HepG2 (cell line): ENCODE data around the gene ETNK1. TPM values are rescaled to one million over a fixed set of nuclear protein-coding genes. Genes with fewer than 3 reads are reported as not detected.

Experiments
- ATAC-seq: fragments of 200-7000 bp; cut with Tn5 transposase; 3 replicates; pipeline ENCODE4 v1.9.1; 2020; ENCODE audit warnings: mild to moderate bottlenecking, moderate library complexity
- BruUV-seq: library from RNA; stranded (reverse); fragments of 400-500 nt; replicated peaks from 2 replicates; lab custom pipeline; 2021; lab: Mats Ljungman, UMichigan
- CTCF ChIA-PET: fragments of 300-600 bp; formaldehyde crosslinking; extraction: SDS; loops from one replicate; lab custom pipeline; 2021; ENCODE audit warnings: low total read pairs, inconsistent platforms, low intra/inter-chr PET ratio; lab: Yijun Ruan, JAX
- POLR2A ChIA-PET: fragments of 350-600 bp; sonication (Branson Sonifier 250); formaldehyde crosslinking; loops from one replicate; lab custom pipeline; 2020; ENCODE audit warnings: antibody characterized with exemption, inconsistent platforms; lab: Yijun Ruan, JAX
- DNase-seq: peaks from one replicate; pipeline ENCODE4 v3.0.0-alpha.2; 2015; ENCODE audit warnings: low spot score
- FAIRE-seq: peaks from 3 replicates; lab custom pipeline; 2011; peaks lifted over from hg19 to GRCh38; lab: Jason Lieb, UNC
- H2AFZ ChIP-seq: one replicate; pipeline ENCODE4 v1.6.1; 2011; ENCODE audit warnings: low read length, inconsistent platforms
- H3K27ac ChIP-seq: fragments of 300-600 bp; 3 replicates; pipeline ENCODE4 v1.8.0; 2011; ENCODE audit warnings: mixed run types, mild to moderate bottlenecking, mixed read lengths, low read length, inconsistent platforms; ENCODE audit not compliant: insufficient read depth; ENCODE audit errors: extremely low read length
- H3K27me3 ChIP-seq, 2 experiments: fragments of 200-600 bp in 1 of 2; 2 replicates in 1 of 2; 3 replicates in 1 of 2; pipeline versions ENCODE4 v1.6.0 to v1.8.0; 2011; ENCODE audit warnings: low read length in 2 of 2, mild to moderate bottlenecking in 2 of 2, moderate library complexity in 2 of 2, inconsistent platforms in 1 of 2; ENCODE audit not compliant: insufficient read depth in 2 of 2, control insufficient read depth in 1 of 2
- H3K36me3 ChIP-seq, 2 experiments: fragments of 200-600 bp in 1 of 2; replicated peaks in 1 of 2; 2 replicates in 1 of 2; 3 replicates in 1 of 2; pipeline versions ENCODE4 v1.5.1 to v1.8.0; 2011; ENCODE audit warnings: low read length in 2 of 2, inconsistent platforms in 1 of 2; ENCODE audit not compliant: insufficient read depth in 2 of 2, control insufficient read depth in 1 of 2
- H3K4me1 ChIP-seq: 2 replicates; pipeline ENCODE4 v1.5.1; 2012; ENCODE audit warnings: low read length, inconsistent platforms; ENCODE audit not compliant: insufficient read depth
- H3K4me2 ChIP-seq: 2 replicates; pipeline ENCODE4 v1.6.0; 2011; ENCODE audit warnings: low read depth, low read length, inconsistent platforms
- H3K4me3 ChIP-seq, 3 experiments: fragments of 200-600 bp in 1 of 3; sonication (generic), shearing (Covaris generic) in 1 of 3; replicated peaks in 1 of 3; 2 replicates each; pipeline ENCODE4 v1.5.1; 2011 to 2016; ENCODE audit warnings: low read length in 3 of 3, inconsistent platforms in 2 of 3, low read depth in 2 of 3, mild to moderate bottlenecking in 2 of 3, control low read depth in 1 of 3, mixed read lengths in 1 of 3; ENCODE audit not compliant: insufficient read depth in 1 of 3
- H3K79me2 ChIP-seq: one replicate; pipeline ENCODE4 v1.6.1; 2011; ENCODE audit warnings: low read length, inconsistent platforms; ENCODE audit not compliant: insufficient read depth
- H3K9ac ChIP-seq: 2 replicates; pipeline ENCODE4 v1.6.0; 2011; ENCODE audit warnings: mild to moderate bottlenecking, low read depth, low read length, inconsistent platforms; ENCODE audit not compliant: insufficient read depth
- H3K9me3 ChIP-seq: 2 replicates; pipeline ENCODE4 v1.5.1; 2012; ENCODE audit warnings: mild to moderate bottlenecking, low read length
- H4K20me1 ChIP-seq: 2 replicates; pipeline ENCODE4 v1.6.0; 2011; ENCODE audit warnings: inconsistent platforms, mild to moderate bottlenecking, low read length, moderate library complexity; ENCODE audit not compliant: insufficient read depth
- CBX5 ChIP-seq: sonication (generic); formaldehyde crosslinking; IDR thresholded peaks from 2 replicates; pipeline ENCODE4 v1.4.0; 2020; ENCODE audit warnings: missing genetic modification reagents, borderline replicate concordance
- MTA1 ChIP-seq: sonication (generic); formaldehyde crosslinking; IDR thresholded peaks from 2 replicates; pipeline ENCODE4 v1.4.0; 2020; ENCODE audit warnings: missing genetic modification reagents, mild to moderate bottlenecking, borderline replicate concordance
- PCBP2 ChIP-seq: fragments of 200-400 bp; formaldehyde crosslinking; optimal IDR thresholded peaks from 2 replicates; pipeline ENCODE3; 2018; ENCODE audit warnings: low read length, low read depth; ENCODE audit not compliant: poor library complexity, severe bottlenecking
- RBAK ChIP-seq: sonication (generic); formaldehyde crosslinking; IDR thresholded peaks from 2 replicates; pipeline ENCODE4 v1.5.1; 2020; ENCODE audit warnings: mild to moderate bottlenecking, missing genetic modification reagents
- SAP130 ChIP-seq: IDR thresholded peaks from 2 replicates; pipeline ENCODE4 v1.6.1; 2016; ENCODE audit warnings: low read depth
- WGBS: methylation state at CpG from one replicate; pipeline ENCODE4 v1.1.6; 2017; ENCODE audit warnings: low lambda C conversion rate; 5-methylcytosine and 5-hydroxymethylcytosine counted together
- in situ Hi-C: cut with HindIII; loops from 2 replicates; pipeline ENCODE4 v1.10.0; 2017; ENCODE audit warnings: low pct_unique_long_range_greater_than_20kb; ENCODE audit not compliant: extremely low pct_ligation_motif_present
- intact Hi-C: fragments of 100-400 bp; cut with micrococcal nuclease; formaldehyde crosslinking; loops from one replicate; pipeline ENCODE4 v1.10.0; 2022; ENCODE audit not compliant: unreplicated experiment
- polyA plus RNA-seq, 8 experiments: library from polyadenylated mRNA; depleted of rRNA in 3 of 8; stranded (reverse) in 7 of 8; unstranded in 1 of 8; fragments of >200 nt; fragmentation: Illumina TruSeq in 4 of 8; extraction: Trizol in 4 of 8; gene quantifications; 2 replicates each; pipeline versions ENCODE4 v1.2.1 to v1.2.3, GENCODE V29; 2011 to 2016; ENCODE audit warnings: low read depth in 4 of 8, missing spikeins in 1 of 8, mixed read lengths in 1 of 8; ENCODE audit not compliant: insufficient read depth in 1 of 8
- total RNA-seq, 5 experiments: library from RNA; depleted of rRNA; stranded (reverse); fragments of >200 nt; fragmentation: Illumina TruSeq; extraction: Trizol; gene quantifications; 2 replicates each; pipeline ENCODE4 v1.2.3, GENCODE V29; 2016; ENCODE audit warnings: low read depth in 1 of 5
- TF ChIP-seq, protein P1 (sequence below): sonication (generic); formaldehyde crosslinking; IDR thresholded peaks from 2 replicates; pipeline ENCODE4 v1.4.0; 2020; ENCODE audit warnings: missing genetic modification reagents
- TF ChIP-seq, protein P2 (sequence below): IDR thresholded peaks from 2 replicates; pipeline ENCODE4 v1.6.1; 2018; ENCODE audit warnings: missing genetic modification reagents, mild to moderate bottlenecking, missing compliant biosample characterization
- TF ChIP-seq, protein P3 (sequence below): sonication (generic); formaldehyde crosslinking; IDR thresholded peaks from 2 replicates; pipeline ENCODE4 v1.5.0; 2020; ENCODE audit warnings: missing genetic modification reagents
- TF ChIP-seq, protein P4 (sequence below): sonication (generic); formaldehyde crosslinking; IDR thresholded peaks from 2 replicates; pipeline ENCODE4 v1.5.0; 2020; ENCODE audit warnings: mild to moderate bottlenecking, missing genetic modification reagents, moderate library complexity

Gene ETNK1
- total and polyA plus RNA-seq, 2 of the 13 experiments (the other 11 are each of a cell fraction or from before 2014, with no cell fraction given) = 14.4 to 55.7 TPM

- Histone ChIP-seq H4K20me1 (peaks cover 14% of the 10 kb centered on the region; the same call in 1 of the 2 replicates), H3K79me2 (peaks cover 60% of the 10 kb centered on the region), H3K4me3 (peak overlapping the region; percentile 26 to 86 (median 69); a peak in 5 of 6 replicates), H3K9ac (peak overlapping the region; percentile 91), H3K4me1 (peaks cover 32% of the 10 kb centered on the region), H2AFZ (no peak overlapping the region), H3K4me2 (peak overlapping the region; percentile 83), H3K27ac (no peak overlapping the region), H3K9me3 (no peaks in the 10 kb centered on the region), H3K36me3 (no peaks in the 10 kb centered on the region), H3K27me3 (no peaks in the 10 kb centered on the region; a peak in 2 of 5 replicates)
- FAIRE-seq = no peak
- POLR2A ChIA-PET = interaction anchor here (1.0 kb wide), 1 partner anchor 83 kb away, joined by 3 read pairs; the partner anchor contains the start of gene C2CD5
- no peak for DNase-seq
- intact Hi-C loops (no loop called here), in situ Hi-C loops (loop anchor here (5.0 kb wide), 1 partner anchor 85 kb away; the partner anchor contains the start of gene C2CD5)
- BruUV-seq = no TSS peak
- no peak for ATAC-seq
- TF ChIP-seq CBX5 (CRISPR knock-in tag) (no peak), SAP130 (CRISPR knock-in tag) (peak; percentile 28; the same call in 1 of the 2 replicates)
- CTCF ChIA-PET = no interaction called here
- 57% methylated on average over 2 of the region's 2 CpGs for WGBS
Measured at GRCh38 chr12:22627371-22627770, 2.4 kb downstream of the ETNK1 start.

GRCh38 chr12:22628228-22628627 is 3.3 kb downstream of the ETNK1 start:
- Histone ChIP-seq H4K20me1 (peaks cover 14% of the 10 kb centered on the region; the same call in 1 of the 2 replicates), H3K27ac (no peak overlapping the region), H3K9me3 (no peaks in the 10 kb centered on the region), H3K27me3 (no peaks in the 10 kb centered on the region; a peak in 1 of 5 replicates), H3K36me3 (peaks cover 0 to 5% of the 10 kb centered on the region in 2 experiments; a peak in 3 of 5 replicates), H3K4me2 (peak overlapping the region; percentile 83), H3K4me1 (peaks cover 32% of the 10 kb centered on the region), H2AFZ (no peak overlapping the region), H3K9ac (peak overlapping the region; percentile 40; the same call in 1 of the 2 replicates), H3K79me2 (peaks cover 69% of the 10 kb centered on the region), H3K4me3 (peak overlapping the region in 2 of 3 experiments; percentile 69 to 86; a peak in 4 of 6 replicates)
- ChIA-PET POLR2A (interaction anchor here (1.0 kb wide), 1 partner anchor 84 kb away, joined by 3 read pairs; the partner anchor contains the start of gene C2CD5), CTCF (no interaction called here)
- DNase-seq (no peak), ATAC-seq (no peak), FAIRE-seq (no peak)
- no TSS peak for BruUV-seq
- in situ Hi-C loops (loop anchor here (5.0 kb wide), 1 partner anchor 86 kb away; the partner anchor contains the start of gene C2CD5), intact Hi-C loops (no loop called here)
- 66% methylated on average over 4 of the region's 4 CpGs for WGBS
- TF ChIP-seq RBAK (CRISPR knock-in tag) (no peak), PCBP2 (no peak), MTA1 (CRISPR knock-in tag) (no peak)
- TF ChIP-seq, protein P1, sequence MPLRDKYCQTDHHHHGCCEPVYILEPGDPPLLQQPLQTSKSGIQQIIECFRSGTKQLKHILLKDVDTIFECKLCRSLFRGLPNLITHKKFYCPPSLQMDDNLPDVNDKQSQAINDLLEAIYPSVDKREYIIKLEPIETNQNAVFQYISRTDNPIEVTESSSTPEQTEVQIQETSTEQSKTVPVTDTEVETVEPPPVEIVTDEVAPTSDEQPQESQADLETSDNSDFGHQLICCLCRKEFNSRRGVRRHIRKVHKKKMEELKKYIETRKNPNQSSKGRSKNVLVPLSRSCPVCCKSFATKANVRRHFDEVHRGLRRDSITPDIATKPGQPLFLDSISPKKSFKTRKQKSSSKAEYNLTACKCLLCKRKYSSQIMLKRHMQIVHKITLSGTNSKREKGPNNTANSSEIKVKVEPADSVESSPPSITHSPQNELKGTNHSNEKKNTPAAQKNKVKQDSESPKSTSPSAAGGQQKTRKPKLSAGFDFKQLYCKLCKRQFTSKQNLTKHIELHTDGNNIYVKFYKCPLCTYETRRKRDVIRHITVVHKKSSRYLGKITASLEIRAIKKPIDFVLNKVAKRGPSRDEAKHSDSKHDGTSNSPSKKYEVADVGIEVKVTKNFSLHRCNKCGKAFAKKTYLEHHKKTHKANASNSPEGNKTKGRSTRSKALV = no peak
- TF ChIP-seq, protein P2, sequence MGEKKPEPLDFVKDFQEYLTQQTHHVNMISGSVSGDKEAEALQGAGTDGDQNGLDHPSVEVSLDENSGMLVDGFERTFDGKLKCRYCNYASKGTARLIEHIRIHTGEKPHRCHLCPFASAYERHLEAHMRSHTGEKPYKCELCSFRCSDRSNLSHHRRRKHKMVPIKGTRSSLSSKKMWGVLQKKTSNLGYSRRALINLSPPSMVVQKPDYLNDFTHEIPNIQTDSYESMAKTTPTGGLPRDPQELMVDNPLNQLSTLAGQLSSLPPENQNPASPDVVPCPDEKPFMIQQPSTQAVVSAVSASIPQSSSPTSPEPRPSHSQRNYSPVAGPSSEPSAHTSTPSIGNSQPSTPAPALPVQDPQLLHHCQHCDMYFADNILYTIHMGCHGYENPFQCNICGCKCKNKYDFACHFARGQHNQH (CRISPR knock-in tag) = no peak
- TF ChIP-seq, protein P3, sequence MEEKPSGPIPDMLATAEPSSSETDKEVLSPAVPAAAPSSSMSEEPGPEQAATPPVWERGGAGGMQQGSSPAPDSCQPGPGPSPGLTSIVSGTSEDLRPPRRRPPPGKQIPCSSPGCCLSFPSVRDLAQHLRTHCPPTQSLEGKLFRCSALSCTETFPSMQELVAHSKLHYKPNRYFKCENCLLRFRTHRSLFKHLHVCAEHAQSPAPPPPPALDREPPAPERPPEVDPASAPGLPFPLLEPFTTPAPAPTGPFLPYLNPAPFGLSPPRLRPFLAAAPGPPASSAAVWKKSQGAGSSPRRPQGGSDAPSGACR (CRISPR knock-in tag) = no peak
- TF ChIP-seq, protein P4, sequence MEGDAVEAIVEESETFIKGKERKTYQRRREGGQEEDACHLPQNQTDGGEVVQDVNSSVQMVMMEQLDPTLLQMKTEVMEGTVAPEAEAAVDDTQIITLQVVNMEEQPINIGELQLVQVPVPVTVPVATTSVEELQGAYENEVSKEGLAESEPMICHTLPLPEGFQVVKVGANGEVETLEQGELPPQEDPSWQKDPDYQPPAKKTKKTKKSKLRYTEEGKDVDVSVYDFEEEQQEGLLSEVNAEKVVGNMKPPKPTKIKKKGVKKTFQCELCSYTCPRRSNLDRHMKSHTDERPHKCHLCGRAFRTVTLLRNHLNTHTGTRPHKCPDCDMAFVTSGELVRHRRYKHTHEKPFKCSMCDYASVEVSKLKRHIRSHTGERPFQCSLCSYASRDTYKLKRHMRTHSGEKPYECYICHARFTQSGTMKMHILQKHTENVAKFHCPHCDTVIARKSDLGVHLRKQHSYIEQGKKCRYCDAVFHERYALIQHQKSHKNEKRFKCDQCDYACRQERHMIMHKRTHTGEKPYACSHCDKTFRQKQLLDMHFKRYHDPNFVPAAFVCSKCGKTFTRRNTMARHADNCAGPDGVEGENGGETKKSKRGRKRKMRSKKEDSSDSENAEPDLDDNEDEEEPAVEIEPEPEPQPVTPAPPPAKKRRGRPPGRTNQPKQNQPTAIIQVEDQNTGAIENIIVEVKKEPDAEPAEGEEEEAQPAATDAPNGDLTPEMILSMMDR (CRISPR knock-in tag) = no peak
